ENCODE measurements around the gene HHEX.

DNA sequence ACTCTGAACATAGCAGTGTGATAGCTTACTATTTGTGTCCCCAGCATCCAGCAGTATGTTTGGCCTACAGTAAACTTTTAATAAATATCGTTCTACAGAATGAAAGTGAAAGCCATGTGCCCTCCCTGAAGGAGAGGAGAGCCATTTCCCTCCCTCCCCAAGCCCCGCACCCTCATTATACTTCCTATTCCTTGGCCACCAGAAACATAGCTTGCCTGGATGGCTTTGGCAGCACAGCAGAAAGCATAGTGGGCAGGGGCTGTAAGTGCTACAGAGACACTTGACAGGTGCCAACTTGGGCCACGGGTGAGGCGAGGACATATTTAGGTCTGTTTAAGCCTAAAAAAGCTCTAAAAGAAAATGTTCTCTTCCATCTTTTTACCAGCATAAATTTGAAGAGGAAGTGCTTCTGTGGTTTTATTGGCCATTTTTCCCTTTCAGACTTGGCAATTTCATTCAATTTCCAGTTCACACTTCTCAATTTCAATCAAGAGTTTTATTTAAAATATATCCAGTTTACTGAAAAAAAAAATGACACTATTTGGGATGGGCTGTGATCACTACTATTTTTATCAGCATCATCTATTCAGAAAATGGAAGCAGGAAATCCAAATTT, 12.7 kb downstream of the HHEX start:
- TF ChIP-seq, protein P1, sequence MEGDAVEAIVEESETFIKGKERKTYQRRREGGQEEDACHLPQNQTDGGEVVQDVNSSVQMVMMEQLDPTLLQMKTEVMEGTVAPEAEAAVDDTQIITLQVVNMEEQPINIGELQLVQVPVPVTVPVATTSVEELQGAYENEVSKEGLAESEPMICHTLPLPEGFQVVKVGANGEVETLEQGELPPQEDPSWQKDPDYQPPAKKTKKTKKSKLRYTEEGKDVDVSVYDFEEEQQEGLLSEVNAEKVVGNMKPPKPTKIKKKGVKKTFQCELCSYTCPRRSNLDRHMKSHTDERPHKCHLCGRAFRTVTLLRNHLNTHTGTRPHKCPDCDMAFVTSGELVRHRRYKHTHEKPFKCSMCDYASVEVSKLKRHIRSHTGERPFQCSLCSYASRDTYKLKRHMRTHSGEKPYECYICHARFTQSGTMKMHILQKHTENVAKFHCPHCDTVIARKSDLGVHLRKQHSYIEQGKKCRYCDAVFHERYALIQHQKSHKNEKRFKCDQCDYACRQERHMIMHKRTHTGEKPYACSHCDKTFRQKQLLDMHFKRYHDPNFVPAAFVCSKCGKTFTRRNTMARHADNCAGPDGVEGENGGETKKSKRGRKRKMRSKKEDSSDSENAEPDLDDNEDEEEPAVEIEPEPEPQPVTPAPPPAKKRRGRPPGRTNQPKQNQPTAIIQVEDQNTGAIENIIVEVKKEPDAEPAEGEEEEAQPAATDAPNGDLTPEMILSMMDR (IDR thresholded peaks at IDR 0.05; ENCODE audit: low read depth, low read length) = no peak
- no peak for TF ChIP-seq EZH2phosphoT487 (IDR thresholded peaks at IDR 0.05; ENCODE audit: low read depth)

Data from OCI-LY3 (cell line).